Nephron progenitor cell (in vitro differentiated cells): ENCODE measurements around the gene HAND2.

Source experiments
- DNase-seq: peaks from one replicate; pipeline ENCODE4 v3.0.0; 2021
- H3K27ac Mint-ChIP-seq: 2 replicates; pipeline ENCODE4 v1.8.0; 2021; ENCODE audit warnings: mild to moderate bottlenecking, moderate library complexity, mixed read lengths
- H3K27me3 Mint-ChIP-seq: 2 replicates; pipeline ENCODE4 v1.8.0; 2021; ENCODE audit warnings: mild to moderate bottlenecking, low read depth, mixed read lengths; ENCODE audit not compliant: poor library complexity
- H3K36me3 Mint-ChIP-seq: 2 replicates; pipeline ENCODE4 v1.8.0; 2021; ENCODE audit warnings: low read depth, mixed read lengths
- H3K4me1 Mint-ChIP-seq: 2 replicates; pipeline ENCODE4 v1.8.0; 2021; ENCODE audit warnings: mixed read lengths
- H3K4me3 Mint-ChIP-seq: 2 replicates; pipeline ENCODE4 v1.8.0; 2021; ENCODE audit warnings: mild to moderate bottlenecking, moderate library complexity, mixed read lengths
- H3K9me3 Mint-ChIP-seq: 2 replicates; pipeline ENCODE4 v1.8.0; 2021; ENCODE audit warnings: mild to moderate bottlenecking, moderate library complexity, mixed read lengths
- CTCF ChIP-seq: fragments of 200-600 bp; sonication (generic); IDR thresholded peaks from 2 replicates; pipeline ENCODE4 v1.5.0; 2021; ENCODE audit warnings: antibody characterized with exemption

HAND2 gene

DNA sequence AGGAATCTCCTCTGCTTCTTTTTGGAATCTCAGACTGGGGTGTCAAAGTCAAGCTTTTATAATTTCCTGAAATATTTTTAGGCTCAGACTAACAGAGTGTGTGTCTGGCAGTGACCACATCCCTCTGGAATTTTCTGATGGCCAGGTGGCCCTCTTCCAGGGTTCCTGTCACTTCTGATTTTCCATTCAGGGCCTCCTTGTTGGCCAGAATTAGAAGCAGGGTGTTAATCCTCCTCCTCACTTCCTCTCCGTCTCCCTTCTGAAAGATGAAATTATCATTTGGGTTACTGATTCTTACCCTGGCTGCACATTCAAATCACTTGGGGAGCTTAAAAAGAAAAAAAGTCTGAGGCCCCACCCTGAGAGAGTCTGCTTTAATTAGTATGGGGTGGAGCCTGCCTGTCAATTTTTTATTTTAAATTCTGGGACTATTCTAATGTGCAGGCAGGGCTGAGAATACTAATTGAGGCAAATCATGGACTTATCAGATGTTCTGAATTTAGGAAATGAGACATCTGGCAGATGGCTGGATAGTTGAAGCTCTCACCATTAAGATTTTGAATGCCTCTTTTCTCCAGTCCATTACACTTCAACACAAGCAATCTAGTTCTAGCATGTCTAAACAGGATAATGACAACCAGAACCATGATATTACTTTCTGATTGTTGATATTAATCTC lies 43.2 kb downstream of the HAND2 start:
- no peaks in the 10 kb centered on the region for H3K36me3 Mint-ChIP-seq
- no peak for DNase-seq
- peaks cover 8% of the 10 kb centered on the region for H3K27me3 Mint-ChIP-seq
- no peaks in the 10 kb centered on the region for H3K4me1 Mint-ChIP-seq
- no peak overlapping the region for H3K27ac Mint-ChIP-seq
- H3K9me3 Mint-ChIP-seq: peaks cover 3% of the 10 kb centered on the region
- H3K4me3 Mint-ChIP-seq: no peak overlapping the region
- no peak for TF ChIP-seq CTCF

DNA sequence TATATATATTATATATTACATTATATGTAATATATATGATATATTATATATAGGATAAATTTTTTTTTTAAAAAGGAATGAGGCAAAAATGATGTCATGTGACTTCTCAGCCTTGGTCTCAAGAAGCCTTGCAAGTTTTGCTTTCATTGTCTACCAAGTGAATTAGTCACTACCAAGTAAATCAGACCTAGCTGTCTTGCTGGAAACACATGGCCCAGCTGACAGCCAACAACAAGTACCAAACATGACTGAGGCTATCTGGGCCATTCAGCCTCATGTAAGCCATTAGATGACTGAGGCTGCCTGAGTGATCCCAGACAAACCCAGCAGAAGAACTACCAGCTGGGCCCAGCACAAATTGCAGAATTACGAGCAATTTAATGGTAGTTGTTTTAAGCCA lies 44.9 kb downstream of the HAND2 start:
- TF ChIP-seq CTCF: no peak
- H3K27me3 Mint-ChIP-seq: peaks cover 5% of the 10 kb centered on the region
- peaks cover 3% of the 10 kb centered on the region for H3K9me3 Mint-ChIP-seq
- H3K27ac Mint-ChIP-seq: no peak overlapping the region
- no peak overlapping the region for H3K4me3 Mint-ChIP-seq
- H3K4me1 Mint-ChIP-seq: no peaks in the 10 kb centered on the region
- DNase-seq: no peak
- no peaks in the 10 kb centered on the region for H3K36me3 Mint-ChIP-seq

- DNase-seq: no peak
- H3K36me3 Mint-ChIP-seq: no peaks in the 10 kb centered on the region
- peaks cover 3% of the 10 kb centered on the region for H3K9me3 Mint-ChIP-seq
- no peak for TF ChIP-seq CTCF
- no peak overlapping the region for H3K4me3 Mint-ChIP-seq
- no peak overlapping the region for H3K27ac Mint-ChIP-seq
- H3K27me3 Mint-ChIP-seq: peaks cover under 1% of the 10 kb centered on the region
- H3K4me1 Mint-ChIP-seq: peaks cover 4% of the 10 kb centered on the region
Observed at GRCh38 chr4:173482330-173482931, 47.6 kb downstream of the HAND2 start.

- Mint-ChIP-seq H3K27ac (no peak overlapping the region), H3K27me3 (peaks cover 4% of the 10 kb centered on the region), H3K9me3 (peaks cover 3% of the 10 kb centered on the region), H3K4me1 (peaks cover 8% of the 10 kb centered on the region), H3K4me3 (no peak overlapping the region), H3K36me3 (no peaks in the 10 kb centered on the region)
- no peak for TF ChIP-seq CTCF
- no peak for DNase-seq
Observed at GRCh38 chr4:173478913-173479283, 51.1 kb downstream of the HAND2 start.

GRCh38 chr4:173478201-173478912 lies 51.7 kb downstream of the HAND2 start:
- Mint-ChIP-seq H3K36me3 (no peaks in the 10 kb centered on the region), H3K27me3 (peaks cover 4% of the 10 kb centered on the region), H3K4me1 (peaks cover 11% of the 10 kb centered on the region), H3K4me3 (no peak overlapping the region), H3K9me3 (peaks cover 3% of the 10 kb centered on the region), H3K27ac (no peak overlapping the region)
- no peak for DNase-seq
- no peak for TF ChIP-seq CTCF
